Hepatocyte (in vitro differentiated cells): ENCODE measurements around the gene TPK1.

Experiments
- EZH2phosphoT487 ChIP-seq: fragments of 200-600 bp; sonication (generic); IDR thresholded peaks from one replicate; pipeline ENCODE4 v1.6.1; 2018; ENCODE audit warnings: antibody characterized with exemption, mild to moderate bottlenecking, low read depth, moderate library complexity; ENCODE audit not compliant: unreplicated experiment, severe bottlenecking
- TF ChIP-seq, protein P1 (sequence below): fragments of 200-600 bp; sonication (generic); IDR thresholded peaks from 2 replicates; pipeline ENCODE4 v1.5.1; 2016; ENCODE audit warnings: antibody characterized with exemption, mild to moderate bottlenecking; ENCODE audit not compliant: poor library complexity

DNA sequence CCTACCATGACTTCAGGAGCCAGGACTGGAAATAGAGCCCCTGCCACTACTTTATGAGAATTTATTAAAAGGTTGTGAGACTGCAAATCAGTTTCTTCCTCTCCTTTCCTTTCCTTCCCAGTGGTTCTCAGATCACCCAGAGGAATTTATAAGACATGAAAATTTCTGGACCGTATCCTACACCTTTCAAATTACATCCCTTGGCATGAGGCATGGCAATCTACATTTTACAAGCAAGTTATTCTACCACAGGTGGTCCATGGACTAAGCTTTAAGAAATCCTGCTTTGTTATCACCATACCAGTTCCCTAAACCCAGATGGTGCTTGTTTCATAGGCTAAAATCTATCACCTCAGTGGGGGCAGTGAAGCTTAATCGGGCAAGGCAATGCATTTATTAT lies 66.5 kb downstream of the TPK1 start:
- TF ChIP-seq, protein P1, sequence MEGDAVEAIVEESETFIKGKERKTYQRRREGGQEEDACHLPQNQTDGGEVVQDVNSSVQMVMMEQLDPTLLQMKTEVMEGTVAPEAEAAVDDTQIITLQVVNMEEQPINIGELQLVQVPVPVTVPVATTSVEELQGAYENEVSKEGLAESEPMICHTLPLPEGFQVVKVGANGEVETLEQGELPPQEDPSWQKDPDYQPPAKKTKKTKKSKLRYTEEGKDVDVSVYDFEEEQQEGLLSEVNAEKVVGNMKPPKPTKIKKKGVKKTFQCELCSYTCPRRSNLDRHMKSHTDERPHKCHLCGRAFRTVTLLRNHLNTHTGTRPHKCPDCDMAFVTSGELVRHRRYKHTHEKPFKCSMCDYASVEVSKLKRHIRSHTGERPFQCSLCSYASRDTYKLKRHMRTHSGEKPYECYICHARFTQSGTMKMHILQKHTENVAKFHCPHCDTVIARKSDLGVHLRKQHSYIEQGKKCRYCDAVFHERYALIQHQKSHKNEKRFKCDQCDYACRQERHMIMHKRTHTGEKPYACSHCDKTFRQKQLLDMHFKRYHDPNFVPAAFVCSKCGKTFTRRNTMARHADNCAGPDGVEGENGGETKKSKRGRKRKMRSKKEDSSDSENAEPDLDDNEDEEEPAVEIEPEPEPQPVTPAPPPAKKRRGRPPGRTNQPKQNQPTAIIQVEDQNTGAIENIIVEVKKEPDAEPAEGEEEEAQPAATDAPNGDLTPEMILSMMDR: no peak
- no peak for TF ChIP-seq EZH2phosphoT487
